SK-N-MC (cell line): ENCODE data around the gene C1orf141.

ENCODE experiments used
- EZH2 ChIP-seq: fragments of 200-600 bp; sonication (generic); IDR thresholded peaks from one replicate; pipeline ENCODE4 v1.6.1; 2017; ENCODE audit warnings: antibody characterized with exemption
- FOXP2 ChIP-seq: optimal IDR thresholded peaks from 2 replicates; pipeline ENCODE3; 2011; ENCODE audit warnings: mild to moderate bottlenecking, moderate library complexity; ENCODE audit not compliant: insufficient read depth; ENCODE audit errors: extremely low read length, control extremely low read depth
- POLR2AphosphoS5 ChIP-seq: IDR thresholded peaks from 2 replicates; pipeline ENCODE4 v1.6.1; 2012; ENCODE audit warnings: mild to moderate bottlenecking, low read depth, low read length, borderline replicate concordance

GRCh38 chr1:67105508-67105907 lies 29.3 kb downstream of the C1orf141 start:
- TF ChIP-seq EZH2 (no peak), POLR2AphosphoS5 (no peak), FOXP2 (no peak)
